Fibroblast of peridontal ligament (primary cell): ENCODE results near the gene GPR31.
"Not testable (repeated sequence)": the region's sequence is repeated elsewhere in the genome, so short reads cannot be mapped to it uniquely, and the experiment has no call there.

Source experiments
- DNase-seq: peaks from one replicate; pipeline ENCODE4 v3.0.0-alpha.2; 2010; ENCODE audit errors: extremely low read depth

Gene GPR31

GRCh38 chr6:167157863-167158262, at the start of gene GPR31:
Gene GPR31, minus strand, starts transcription at chr6:167157980. Its CDS starts 149 bp downstream, at chr6:167157831.
- DNase-seq: no peak

- DNase-seq: no peak
These were observed 49.7 kb upstream of the GPR31 start for GRCh38 chr6:167207527-167207926.

- not testable (repeated sequence) for DNase-seq
These were observed 47.5 kb upstream of the GPR31 start for GRCh38 chr6:167205316-167205715.

- DNase-seq: not testable (repeated sequence)
These were observed 46.2 kb upstream of the GPR31 start for GRCh38 chr6:167204059-167204348.

- not testable (repeated sequence) for DNase-seq
These were observed 45.7 kb upstream of the GPR31 start for GRCh38 chr6:167203261-167204058.

- DNase-seq: not testable (repeated sequence)
These were observed 44.8 kb upstream of the GPR31 start for GRCh38 chr6:167202613-167203012.

- DNase-seq: no peak
These were observed 43.0 kb upstream of the GPR31 start for GRCh38 chr6:167200806-167201205.

- DNase-seq: not testable (repeated sequence)
These were observed 38.3 kb upstream of the GPR31 start for GRCh38 chr6:167195941-167196610.

- DNase-seq: not testable (repeated sequence)
These were observed 35.8 kb upstream of the GPR31 start for GRCh38 chr6:167193515-167194125.

- DNase-seq: not testable (repeated sequence)
These were observed 33.3 kb upstream of the GPR31 start for GRCh38 chr6:167191043-167191583.

GRCh38 chr6:167187275-167187674, 29.5 kb upstream of the GPR31 start:
- DNase-seq: not testable (repeated sequence)

GRCh38 chr6:167185101-167185500, 27.3 kb upstream of the GPR31 start:
- not testable (repeated sequence) for DNase-seq

- DNase-seq: not testable (repeated sequence)
These were observed 25.1 kb upstream of the GPR31 start for GRCh38 chr6:167182913-167183314.

- not testable (repeated sequence) for DNase-seq
These were observed 23.6 kb upstream of the GPR31 start for GRCh38 chr6:167181351-167181750.

- not testable (repeated sequence) for DNase-seq
These were observed 22.3 kb upstream of the GPR31 start for GRCh38 chr6:167180086-167180485.

GRCh38 chr6:167178896-167179655, 21.3 kb upstream of the GPR31 start:
- DNase-seq: not testable (repeated sequence)

- not testable (repeated sequence) for DNase-seq
These were observed 19.5 kb upstream of the GPR31 start for GRCh38 chr6:167177271-167177670.

- DNase-seq: not testable (repeated sequence)
These were observed 14.2 kb upstream of the GPR31 start for GRCh38 chr6:167172011-167172410.

- not testable (repeated sequence) for DNase-seq
These were observed 13.5 kb upstream of the GPR31 start for GRCh38 chr6:167171300-167171699.

- DNase-seq: not testable (repeated sequence)
These were observed 12.1 kb upstream of the GPR31 start for GRCh38 chr6:167169867-167170266.

- DNase-seq: not testable (repeated sequence)
These were observed 10.5 kb upstream of the GPR31 start for GRCh38 chr6:167168296-167168695.

GRCh38 chr6:167167699-167168098, 9.9 kb upstream of the GPR31 start:
- not testable (repeated sequence) for DNase-seq
